HG02798 (cell line): ENCODE measurements around the gene ZSCAN29.

Experiments used
- ATAC-seq: cut with Tn5 transposase; IDR thresholded peaks from one replicate; pipeline ENCODE4 v1.9.1; 2021; ENCODE audit warnings: mild to moderate bottlenecking; ENCODE audit not compliant: unreplicated experiment, poor library complexity

The ZSCAN29 gene

GRCh38 chr15:43352693-43353382, 18.0 kb downstream of the ZSCAN29 start:
- ATAC-seq = no peak

DNA sequence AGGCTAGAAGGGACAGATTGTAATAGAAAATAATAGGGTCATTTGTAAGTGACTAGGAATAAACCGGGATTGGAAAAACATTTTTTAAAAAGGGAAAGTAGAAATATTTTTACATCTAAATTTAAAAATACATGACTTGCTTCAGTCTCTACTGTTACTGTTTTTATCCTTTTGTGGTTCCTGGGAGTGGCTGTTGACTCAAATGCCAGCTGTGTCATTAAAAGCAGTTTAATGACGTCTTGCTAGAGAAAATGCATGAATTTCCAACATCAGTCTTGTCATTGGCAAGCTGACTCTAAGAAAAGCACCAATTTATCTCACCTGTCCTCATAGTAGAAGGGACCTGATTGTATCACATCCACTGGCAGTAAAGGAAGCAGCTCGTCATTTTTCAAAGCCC, 23.7 kb downstream of the ZSCAN29 start:
- ATAC-seq = no peak

DNA sequence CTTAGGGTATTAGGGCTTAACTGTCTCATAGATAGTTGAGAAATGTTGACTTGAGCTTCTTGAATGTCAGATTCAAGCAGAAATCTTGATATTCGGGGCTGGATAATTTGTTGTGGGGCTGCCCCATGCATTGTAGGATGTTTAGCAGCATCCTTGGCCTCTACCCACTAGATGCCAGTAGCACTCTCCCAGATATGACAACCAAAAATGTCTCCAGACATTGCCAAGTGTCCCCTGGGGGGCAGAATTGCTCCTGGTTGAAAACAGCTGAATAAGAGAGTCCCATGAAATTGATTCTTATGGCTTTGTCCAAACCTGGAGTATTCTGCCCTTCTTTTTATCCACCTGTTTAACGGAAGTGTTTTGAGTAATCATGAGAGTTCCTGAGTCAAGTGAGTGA, 24.5 kb downstream of the ZSCAN29 start:
- ATAC-seq = no peak

- peak; percentile 24 for ATAC-seq
Observed at GRCh38 chr15:43330780-43331087, 40.1 kb downstream of the ZSCAN29 start.

GRCh38 chr15:43329960-43330779, 40.7 kb downstream of the ZSCAN29 start, which contains the start of gene LCMT2:
LCMT2 (minus strand) TSS chr15:43330573; CDS start chr15:43330489, 84 bp downstream.
- ATAC-seq = peak; percentile 91

- no peak for ATAC-seq
Observed at GRCh38 chr15:43329217-43329959, 41.5 kb downstream of the ZSCAN29 start.

DNA sequence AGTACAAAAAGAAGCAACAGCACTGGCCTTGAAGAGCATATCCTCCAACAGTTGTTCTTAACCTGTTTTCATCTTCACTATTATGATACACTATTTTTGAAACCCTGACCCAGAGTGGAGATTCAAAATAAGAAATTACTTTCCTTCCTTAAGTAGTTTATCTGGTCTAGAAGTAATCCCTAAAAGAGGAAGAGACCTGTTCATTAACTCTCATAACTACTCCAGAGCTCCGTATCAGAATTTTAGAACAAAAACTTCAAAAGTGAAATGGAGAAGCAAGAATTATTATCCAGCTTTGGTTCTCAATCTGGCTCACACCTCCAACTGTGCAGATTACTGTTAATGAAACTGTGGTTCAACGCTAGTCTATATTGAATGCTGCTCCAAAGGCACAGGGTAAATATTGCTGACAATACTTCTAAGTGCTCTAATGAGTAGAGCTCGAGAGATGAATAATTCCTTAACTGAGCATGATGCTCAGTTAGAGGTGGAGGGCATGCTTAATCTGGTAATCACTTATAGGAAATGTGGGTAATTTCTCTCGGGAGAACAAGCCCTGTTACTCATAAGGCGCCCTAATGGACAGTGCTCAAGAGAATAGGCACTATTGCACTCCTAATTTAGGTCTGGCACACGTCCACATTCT, 45.7 kb downstream of the ZSCAN29 start:
- no peak for ATAC-seq

- ATAC-seq = no peak
Observed at GRCh38 chr15:43318990-43319771, 51.7 kb downstream of the ZSCAN29 start.

- ATAC-seq = no peak
Observed at GRCh38 chr15:43317566-43318184, 53.2 kb downstream of the ZSCAN29 start.

DNA sequence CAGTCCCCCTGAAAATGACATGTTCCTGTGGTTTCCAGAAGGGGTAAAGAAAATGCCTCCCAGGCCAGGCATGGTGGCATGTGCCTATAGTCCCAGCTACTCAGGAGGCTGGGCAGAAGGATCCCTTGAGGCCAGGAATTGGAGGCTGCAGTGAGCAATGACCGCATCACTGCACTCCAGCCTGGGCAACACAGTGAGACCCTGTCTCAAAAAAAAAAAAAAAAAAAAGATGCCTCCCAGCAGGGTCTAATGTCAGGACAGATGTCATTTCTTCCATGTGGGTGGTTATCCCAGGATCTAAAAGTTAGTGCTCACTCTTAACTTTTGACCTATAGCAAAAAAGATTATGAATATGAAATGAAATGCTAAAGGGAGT, 53.9 kb downstream of the ZSCAN29 start:
- ATAC-seq = no peak

GRCh38 chr15:43316016-43316970, 54.5 kb downstream of the ZSCAN29 start:
- ATAC-seq = no peak

DNA sequence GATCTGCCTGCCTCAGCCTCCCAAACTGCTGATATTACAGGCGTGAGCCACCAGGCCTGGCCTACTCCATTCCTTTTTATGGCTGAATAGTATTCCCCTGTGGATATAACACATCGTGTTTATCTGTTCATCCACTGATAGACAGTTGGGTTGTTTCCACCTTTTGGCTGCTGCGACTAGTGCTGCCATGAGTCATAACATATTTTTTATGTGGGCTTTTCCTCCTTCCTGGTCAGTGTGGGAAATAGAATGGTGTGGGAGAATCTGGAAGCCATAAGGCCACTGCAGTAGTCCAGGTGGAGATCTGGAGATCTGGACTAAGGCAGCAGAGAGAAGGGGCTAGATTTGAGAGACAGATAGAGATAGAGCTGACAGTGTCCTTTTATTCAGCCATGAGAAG, 56.7 kb downstream of the ZSCAN29 start:
- no peak for ATAC-seq

GRCh38 chr15:43312378-43312777, 58.5 kb downstream of the ZSCAN29 start:
- ATAC-seq = no peak
